SJSA1 (cell line): ENCODE data around the gene EIF3J. TPM values are rescaled to one million over a fixed set of nuclear protein-coding genes. Genes with fewer than 3 reads are reported as not detected.

Experiments used
- DNase-seq, 2 experiments: peaks; one replicate each; pipeline ENCODE4 v3.0.0-alpha.2; 2015 to 2020; ENCODE audit warnings: low spot score in 2 of 2, low read depth in 1 of 2
- H3K27ac ChIP-seq: fragments of 250-450 bp; sonication (Bioruptor Pico); 2 replicates; pipeline ENCODE4 v1.5.1; 2020; ENCODE audit warnings: mild to moderate bottlenecking, moderate library complexity
- H3K27me3 ChIP-seq: fragments of 250-450 bp; sonication (Bioruptor Pico); replicated peaks from 2 replicates; pipeline ENCODE4 v1.5.1; 2020; ENCODE audit warnings: mild to moderate bottlenecking, moderate library complexity
- H3K36me3 ChIP-seq: fragments of 250-450 bp; sonication (Bioruptor Pico); 2 replicates; pipeline ENCODE4 v1.5.1; 2020; ENCODE audit warnings: mild to moderate bottlenecking
- H3K4me1 ChIP-seq: fragments of 250-450 bp; sonication (Bioruptor Pico); replicated peaks from 2 replicates; pipeline ENCODE4 v1.6.1; 2021; ENCODE audit warnings: mild to moderate bottlenecking
- H3K4me3 ChIP-seq: fragments of 250-450 bp; sonication (Bioruptor Pico); 2 replicates; pipeline ENCODE4 v1.5.1; 2020; ENCODE audit warnings: mild to moderate bottlenecking
- H3K9me3 ChIP-seq: fragments of 250-450 bp; sonication (Bioruptor Pico); replicated peaks from 2 replicates; pipeline ENCODE4 v1.5.1; 2020; ENCODE audit warnings: mild to moderate bottlenecking
- total RNA-seq: library from RNA; depleted of rRNA; stranded (reverse); fragments of >200 nt; shearing (Covaris generic); gene quantifications from 2 replicates; pipeline ENCODE4 v1.2.3, GENCODE V29; 2014; rRNA removed

EIF3J gene, protein sequence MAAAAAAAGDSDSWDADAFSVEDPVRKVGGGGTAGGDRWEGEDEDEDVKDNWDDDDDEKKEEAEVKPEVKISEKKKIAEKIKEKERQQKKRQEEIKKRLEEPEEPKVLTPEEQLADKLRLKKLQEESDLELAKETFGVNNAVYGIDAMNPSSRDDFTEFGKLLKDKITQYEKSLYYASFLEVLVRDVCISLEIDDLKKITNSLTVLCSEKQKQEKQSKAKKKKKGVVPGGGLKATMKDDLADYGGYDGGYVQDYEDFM
- 61.6 and 66.4 TPM in 2 replicates for total RNA-seq

DNA sequence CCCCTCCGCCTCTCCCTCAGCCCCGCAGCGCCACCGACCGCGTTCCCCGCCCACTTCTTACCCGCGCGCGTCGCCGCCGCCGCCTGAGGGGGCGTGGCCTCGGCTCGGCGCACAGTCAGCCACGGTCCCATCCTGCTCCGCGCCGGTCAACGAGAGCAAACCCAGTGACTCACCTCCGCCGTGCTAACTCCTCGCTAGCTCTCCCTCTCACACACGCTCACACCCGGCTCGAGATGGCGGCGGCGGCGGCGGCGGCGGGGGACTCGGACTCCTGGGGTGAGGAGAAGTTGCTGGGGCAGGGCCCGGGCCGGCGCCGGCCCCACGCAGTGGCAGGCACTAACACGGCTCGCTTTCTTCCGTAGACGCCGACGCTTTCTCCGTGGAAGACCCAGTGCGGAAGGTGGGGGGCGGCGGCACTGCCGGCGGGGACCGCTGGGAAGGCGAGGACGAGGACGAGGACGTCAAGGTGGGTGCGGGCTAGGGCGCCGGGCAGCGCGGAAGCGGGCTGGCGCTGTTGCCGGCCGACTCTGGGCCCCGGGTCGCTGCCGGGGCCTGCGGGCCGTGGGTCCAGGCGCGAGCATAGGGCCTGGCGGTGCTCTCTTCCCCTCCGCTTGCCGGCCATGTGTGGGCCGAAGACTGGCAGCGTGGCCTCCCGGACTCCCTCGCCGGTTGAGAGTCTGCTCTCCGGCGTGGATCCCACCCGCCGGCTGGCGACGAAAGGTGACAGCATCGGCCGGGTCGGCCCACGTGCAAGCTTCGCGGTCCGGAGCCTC is at the start of gene EIF3J:
Gene EIF3J, plus strand, starts transcription at position 186 of the 773 bp plus-strand sequence. Its CDS starts 48 bp downstream, at position 234.
- Histone ChIP-seq H3K4me3 (peak within 1 kb of the TSS; percentile 87), H3K4me1 (peaks cover 24% of the 10 kb centered on the region), H3K27ac (peak within 1 kb of the TSS; percentile 88), H3K27me3 (no peaks in the 10 kb centered on the region), H3K36me3 (peaks cover 35% of the 10 kb centered on the region), H3K9me3 (no peaks in the 10 kb centered on the region)
- DNase-seq: peak; percentile 96 to 98

DNA sequence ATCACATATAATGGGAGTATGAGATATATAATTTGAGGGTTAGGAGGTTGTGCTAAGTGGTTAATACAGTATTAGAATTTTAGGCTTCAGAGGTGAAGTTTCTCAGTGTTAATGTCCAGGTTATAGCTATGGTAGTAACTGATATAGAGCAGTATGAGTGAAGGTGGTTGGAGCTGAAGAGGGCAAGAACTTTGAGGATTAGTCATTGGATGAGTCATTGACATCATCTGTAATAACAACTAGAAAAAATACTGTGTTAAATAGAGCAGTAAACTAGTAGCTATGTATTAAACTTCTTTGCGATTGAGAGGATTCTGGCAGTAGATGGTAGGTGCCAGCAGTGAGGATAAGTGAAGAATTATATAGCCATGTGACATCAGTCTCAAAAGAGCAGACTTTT is 47.5 kb upstream of the EIF3J start:
- DNase-seq: peak in 1 of 2 experiments; percentile 67
- Histone ChIP-seq H3K27me3 (no peaks in the 10 kb centered on the region), H3K36me3 (peaks cover 72% of the 10 kb centered on the region), H3K4me1 (peaks cover 17% of the 10 kb centered on the region), H3K27ac (peak overlapping the region; percentile 41; the same call in 1 of the 2 replicates), H3K9me3 (no peaks in the 10 kb centered on the region), H3K4me3 (no peak overlapping the region)

DNA sequence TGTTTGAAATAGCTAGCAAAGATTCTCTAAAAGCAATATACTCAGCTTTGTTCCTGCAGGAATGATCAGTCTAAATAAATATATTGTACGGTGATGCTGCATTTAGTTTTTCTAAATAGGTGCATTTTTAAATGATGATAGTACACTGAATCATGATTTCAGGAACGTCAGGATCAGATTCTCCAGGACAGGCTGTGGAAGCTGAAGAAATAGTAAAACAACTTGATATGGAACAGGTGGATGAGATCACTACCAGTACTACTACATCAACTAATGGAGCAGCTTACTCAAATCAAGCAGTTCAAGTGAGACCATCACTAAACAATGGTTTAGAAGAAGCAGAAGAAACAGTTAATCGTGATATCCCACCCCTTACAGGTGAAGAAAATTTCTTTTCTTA is 46.3 kb upstream of the EIF3J start:
- Histone ChIP-seq H3K27ac (no peak overlapping the region), H3K27me3 (no peaks in the 10 kb centered on the region), H3K4me1 (peaks cover 17% of the 10 kb centered on the region), H3K4me3 (no peak overlapping the region), H3K36me3 (peaks cover 64% of the 10 kb centered on the region), H3K9me3 (no peaks in the 10 kb centered on the region)
- no peak for DNase-seq

DNA sequence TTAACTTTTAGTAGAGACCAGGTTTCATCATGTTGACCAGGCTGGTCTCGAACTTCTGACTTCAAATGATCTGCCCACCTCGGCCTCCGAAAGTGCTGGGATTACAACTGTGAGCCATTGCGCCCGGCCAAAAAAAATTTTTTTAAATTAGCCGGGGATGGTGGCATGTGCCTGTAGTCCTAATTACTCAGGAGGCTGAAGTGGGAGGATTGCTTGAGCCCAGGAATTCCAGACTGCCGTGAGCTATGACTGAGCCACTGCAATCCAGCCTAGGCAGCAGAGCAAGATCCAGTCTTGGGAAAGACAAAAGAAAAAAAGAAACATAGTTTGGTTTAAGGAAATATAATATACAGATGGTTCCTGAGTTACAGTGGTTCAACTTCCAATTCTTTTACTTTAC is 44.9 kb upstream of the EIF3J start:
- no peaks in the 10 kb centered on the region for H3K9me3 ChIP-seq
- H3K27ac ChIP-seq: no peak overlapping the region
- no peak for DNase-seq
- H3K36me3 ChIP-seq: peaks cover 71% of the 10 kb centered on the region
- peaks cover 17% of the 10 kb centered on the region for H3K4me1 ChIP-seq
- H3K27me3 ChIP-seq: no peaks in the 10 kb centered on the region
- no peak overlapping the region for H3K4me3 ChIP-seq

DNA sequence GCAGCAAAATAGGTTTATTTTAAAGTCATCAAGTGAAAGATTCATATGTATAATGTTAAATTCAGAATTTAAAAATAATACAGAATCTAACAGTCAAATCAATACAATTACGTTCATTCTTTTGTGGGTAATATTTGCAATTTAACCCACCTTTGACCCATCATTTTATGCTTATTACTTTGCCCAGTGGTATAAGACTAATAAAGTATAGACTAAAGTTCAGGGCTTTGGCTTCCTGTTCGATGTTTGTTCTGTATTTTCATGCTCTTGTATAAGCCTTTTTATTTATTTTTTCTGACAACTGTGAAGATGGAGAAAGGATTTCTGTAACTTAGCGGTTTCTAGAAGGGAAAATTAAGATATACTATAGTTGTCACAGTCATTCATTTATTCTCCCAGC is 44.3 kb upstream of the EIF3J start:
- H3K27ac ChIP-seq: no peak overlapping the region
- no peaks in the 10 kb centered on the region for H3K9me3 ChIP-seq
- H3K4me1 ChIP-seq: peaks cover 17% of the 10 kb centered on the region
- no peak for DNase-seq
- peaks cover 71% of the 10 kb centered on the region for H3K36me3 ChIP-seq
- H3K4me3 ChIP-seq: no peak overlapping the region
- H3K27me3 ChIP-seq: no peaks in the 10 kb centered on the region

DNA sequence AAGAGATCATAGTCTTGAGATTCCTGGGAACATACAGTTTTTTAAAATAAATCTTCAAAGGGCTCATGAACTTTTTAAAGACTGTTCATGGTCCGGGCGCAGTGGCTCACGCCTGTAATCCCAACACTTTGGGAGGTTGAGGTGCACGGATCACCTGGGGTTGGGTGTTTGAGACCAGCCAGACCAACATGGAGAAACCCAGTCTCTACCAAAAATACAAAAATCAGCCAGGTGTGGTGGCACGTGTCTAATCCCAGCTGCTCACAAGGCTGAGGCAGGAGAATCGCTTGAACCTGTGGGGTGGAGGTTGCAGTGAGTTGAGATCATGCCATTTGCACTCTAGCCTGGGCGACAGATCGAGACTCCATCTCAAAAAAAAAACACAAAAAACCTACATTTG is 41.4 kb upstream of the EIF3J start:
- no peak overlapping the region for H3K27ac ChIP-seq
- H3K4me1 ChIP-seq: no peaks in the 10 kb centered on the region
- no peaks in the 10 kb centered on the region for H3K9me3 ChIP-seq
- H3K36me3 ChIP-seq: peaks cover 73% of the 10 kb centered on the region
- no peak overlapping the region for H3K4me3 ChIP-seq
- DNase-seq: no peak
- H3K27me3 ChIP-seq: no peaks in the 10 kb centered on the region

DNA sequence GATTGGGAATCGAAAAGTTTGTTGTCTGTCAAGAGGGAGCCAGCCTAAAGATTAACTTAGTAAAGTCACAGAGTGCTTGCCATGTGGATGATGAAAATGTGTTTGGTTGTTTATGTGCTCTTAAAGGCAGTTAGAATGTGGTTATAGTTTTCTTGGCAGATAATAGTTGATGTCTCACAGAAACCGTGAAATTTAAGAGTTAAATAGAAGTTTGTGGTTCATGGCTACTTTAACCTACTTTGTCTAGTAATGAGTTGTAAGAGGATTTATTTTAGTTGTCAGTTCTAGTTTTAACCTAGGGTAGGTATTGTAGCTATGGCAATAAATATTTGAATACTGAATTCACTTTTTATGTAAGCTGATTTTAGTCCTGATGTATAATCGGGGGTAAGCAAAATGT is 36.4 kb upstream of the EIF3J start:
- Histone ChIP-seq H3K9me3 (no peaks in the 10 kb centered on the region), H3K4me3 (no peak overlapping the region), H3K36me3 (peaks cover 68% of the 10 kb centered on the region), H3K27me3 (no peaks in the 10 kb centered on the region), H3K4me1 (no peaks in the 10 kb centered on the region), H3K27ac (no peak overlapping the region)
- DNase-seq: no peak

DNA sequence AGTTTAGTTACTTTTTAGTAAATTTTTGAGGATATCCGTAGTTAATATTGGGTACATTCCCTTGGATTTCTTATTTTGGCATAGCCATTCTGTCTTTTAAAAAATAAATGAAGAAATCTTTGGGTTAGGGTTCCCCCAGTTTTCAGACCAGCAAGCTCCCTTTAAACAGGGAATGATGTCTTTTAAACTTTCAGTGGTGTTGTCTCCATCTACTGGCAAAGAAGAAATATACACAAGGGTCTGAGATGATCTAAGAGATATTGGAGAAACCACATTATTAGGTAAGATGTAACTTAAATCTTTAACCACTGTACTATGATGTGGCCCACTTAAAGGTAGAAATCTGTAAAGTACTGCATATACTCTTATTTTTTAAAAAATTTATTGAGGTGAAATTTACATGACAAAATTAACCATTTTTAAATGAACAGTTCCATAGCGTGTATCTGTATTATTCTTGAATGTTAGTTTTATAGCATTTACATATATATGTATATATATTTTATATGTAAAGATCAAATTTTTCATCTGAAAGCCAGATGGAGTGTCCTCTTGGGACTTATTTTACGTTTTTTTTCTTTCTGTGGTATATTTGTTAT is 35.1 kb upstream of the EIF3J start:
- peak in 1 of 2 experiments; percentile 28 for DNase-seq
- no peak overlapping the region for H3K4me3 ChIP-seq
- peaks cover 68% of the 10 kb centered on the region for H3K36me3 ChIP-seq
- no peaks in the 10 kb centered on the region for H3K9me3 ChIP-seq
- H3K27ac ChIP-seq: no peak overlapping the region
- H3K4me1 ChIP-seq: no peaks in the 10 kb centered on the region
- no peaks in the 10 kb centered on the region for H3K27me3 ChIP-seq

DNA sequence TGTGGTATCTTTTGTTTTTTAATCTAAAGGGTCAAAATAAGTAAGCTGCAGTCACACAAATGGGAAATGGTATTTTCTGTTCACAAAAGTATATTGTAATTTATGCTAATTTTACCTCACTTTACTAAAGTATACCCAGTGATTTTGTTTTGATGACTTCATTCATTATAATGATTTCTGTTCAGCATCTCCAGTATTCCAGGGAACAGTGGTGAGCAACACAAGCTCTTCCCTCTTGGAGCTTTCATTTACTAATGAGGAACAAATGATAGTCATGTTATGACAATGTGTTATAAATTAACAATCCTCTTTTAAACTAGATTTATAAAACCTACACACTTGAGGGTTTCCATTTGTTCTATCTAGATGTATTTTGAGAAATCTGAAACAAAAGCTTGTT is 20.5 kb upstream of the EIF3J start:
- H3K36me3 ChIP-seq: peaks cover 39% of the 10 kb centered on the region
- H3K27me3 ChIP-seq: no peaks in the 10 kb centered on the region
- DNase-seq: no peak
- no peak overlapping the region for H3K27ac ChIP-seq
- no peaks in the 10 kb centered on the region for H3K4me1 ChIP-seq
- H3K4me3 ChIP-seq: no peak overlapping the region
- no peaks in the 10 kb centered on the region for H3K9me3 ChIP-seq

DNA sequence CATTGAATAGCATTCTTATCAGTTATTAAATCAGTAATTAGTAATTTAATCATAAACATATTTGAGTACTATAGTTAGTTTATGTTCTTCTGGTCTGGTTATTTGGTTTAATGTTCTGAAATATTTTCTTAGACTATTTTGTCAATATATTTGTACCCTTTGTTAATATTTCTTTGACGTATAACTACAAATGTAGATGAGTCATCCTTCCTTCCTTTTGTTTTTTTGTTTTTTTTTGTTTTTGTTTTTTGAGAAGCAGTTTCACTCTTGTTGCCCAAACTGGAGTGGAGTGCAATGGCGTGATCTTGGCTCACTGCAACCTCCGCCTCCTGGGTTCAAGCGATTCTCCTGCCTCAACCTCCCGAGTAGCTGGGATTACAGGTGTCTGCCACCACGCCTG is 17.4 kb upstream of the EIF3J start:
- Histone ChIP-seq H3K9me3 (no peaks in the 10 kb centered on the region), H3K27ac (no peak overlapping the region), H3K4me3 (no peak overlapping the region), H3K27me3 (no peaks in the 10 kb centered on the region), H3K36me3 (peaks cover 59% of the 10 kb centered on the region), H3K4me1 (no peaks in the 10 kb centered on the region)
- no peak for DNase-seq

DNA sequence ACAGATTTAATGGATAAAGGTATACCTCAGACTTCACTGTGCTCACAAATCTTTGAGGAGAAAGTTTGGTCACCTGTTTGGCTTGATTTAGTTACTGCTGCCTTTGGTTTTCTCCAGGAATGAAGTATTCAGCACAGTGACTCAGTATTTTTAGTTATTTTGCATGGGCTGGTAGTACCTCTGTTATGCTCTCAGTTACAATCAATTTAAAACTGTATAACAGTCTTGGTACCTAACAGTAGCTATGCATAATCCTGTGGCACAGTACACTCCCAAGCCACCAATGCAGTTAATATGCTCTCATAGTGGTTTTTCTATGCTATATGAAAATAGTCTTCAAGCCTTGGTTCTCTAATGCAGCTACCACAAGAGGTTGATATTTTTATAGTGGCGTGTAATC is 11.9 kb upstream of the EIF3J start:
- DNase-seq: no peak
- Histone ChIP-seq H3K36me3 (peaks cover 43% of the 10 kb centered on the region), H3K9me3 (no peaks in the 10 kb centered on the region), H3K27ac (no peak overlapping the region), H3K4me1 (no peaks in the 10 kb centered on the region), H3K27me3 (no peaks in the 10 kb centered on the region), H3K4me3 (no peak overlapping the region)

DNA sequence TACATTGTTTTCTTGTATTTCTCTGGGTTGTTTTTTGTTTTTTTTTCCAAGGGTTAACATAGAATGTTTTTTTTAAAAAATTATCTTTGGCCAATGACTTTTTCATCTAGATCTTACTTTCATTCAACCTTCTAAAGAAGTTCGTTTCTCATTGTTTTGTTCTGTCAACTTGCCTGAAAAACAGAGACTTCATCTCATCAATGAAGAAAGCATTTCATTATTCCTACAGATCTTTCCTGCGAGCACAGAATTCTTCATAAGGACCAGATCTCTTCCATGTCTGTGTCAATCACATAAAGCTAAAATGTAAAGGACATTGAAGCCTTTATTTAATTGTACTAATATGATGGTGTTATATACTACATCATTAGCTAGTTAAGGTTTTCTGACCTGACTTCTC is 9.7 kb upstream of the EIF3J start:
- H3K27ac ChIP-seq: no peak overlapping the region
- H3K4me3 ChIP-seq: no peak overlapping the region
- H3K4me1 ChIP-seq: no peaks in the 10 kb centered on the region
- H3K36me3 ChIP-seq: peaks cover 31% of the 10 kb centered on the region
- no peaks in the 10 kb centered on the region for H3K27me3 ChIP-seq
- H3K9me3 ChIP-seq: no peaks in the 10 kb centered on the region
- DNase-seq: no peak

DNA sequence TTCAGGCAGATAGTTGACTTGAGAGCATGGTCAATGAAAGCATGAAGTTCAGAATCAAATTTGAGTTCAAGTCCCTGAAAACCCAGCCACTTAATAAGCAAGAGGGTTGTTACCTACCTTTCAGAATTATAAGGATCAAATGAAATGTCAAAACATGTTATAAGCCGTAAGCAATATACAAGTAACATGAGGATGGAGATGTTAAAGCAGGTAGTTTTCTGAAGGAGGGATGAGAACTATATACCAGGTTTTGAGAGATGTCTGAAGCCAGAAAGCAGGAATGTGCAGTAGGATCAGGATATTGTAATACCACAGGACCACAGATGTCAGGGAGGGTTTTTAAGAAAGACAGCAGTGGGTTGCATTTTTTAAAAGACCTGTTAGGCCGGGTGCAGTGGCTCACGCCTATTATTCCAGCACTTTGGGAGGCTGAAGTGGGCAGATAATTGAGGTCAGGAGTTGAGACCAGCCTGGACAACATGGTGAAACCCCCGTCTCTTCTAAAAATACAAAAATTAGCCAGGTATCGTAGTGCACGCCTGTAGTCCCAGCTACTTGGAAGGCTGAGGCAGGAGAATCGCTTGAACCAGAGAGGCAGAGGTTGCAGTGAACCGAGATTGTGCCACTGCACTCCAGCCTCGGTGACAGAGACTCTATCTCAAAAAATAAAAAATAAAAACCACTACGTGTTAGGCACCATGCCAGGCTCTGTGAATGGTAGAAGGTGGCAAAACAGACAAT is 6.9 kb upstream of the EIF3J start:
- no peak for DNase-seq
- no peak overlapping the region for H3K4me3 ChIP-seq
- no peaks in the 10 kb centered on the region for H3K27me3 ChIP-seq
- no peaks in the 10 kb centered on the region for H3K9me3 ChIP-seq
- H3K4me1 ChIP-seq: no peaks in the 10 kb centered on the region
- H3K36me3 ChIP-seq: peaks cover 14% of the 10 kb centered on the region
- no peak overlapping the region for H3K27ac ChIP-seq
